Liver (tissue), 9 donors: ENCODE data around the gene HNRNPUL2. TPM values are rescaled to one million over a fixed set of nuclear protein-coding genes. Genes with fewer than 3 reads are reported as not detected.

Experiments used
- DNase-seq: peaks from one replicate; pipeline ENCODE4 v3.0.0-alpha.2; 2017; ENCODE audit warnings: low spot score
- H3K27ac ChIP-seq, 2 donors: one replicate each; pipeline ENCODE4 v1.7.0; 2013; ENCODE audit warnings: inconsistent platforms in 2 of 2, low read length in 2 of 2, control low read depth in 1 of 2, low read depth in 1 of 2, mild to moderate bottlenecking in 1 of 2
- H3K27me3 ChIP-seq, 4 donors: one replicate each; pipeline versions ENCODE4 v1.6.1 to v1.7.0; 2013; ENCODE audit warnings: low read length in 3 of 4, inconsistent platforms in 1 of 4, mild to moderate bottlenecking in 1 of 4, moderate library complexity in 1 of 4; ENCODE audit not compliant: control insufficient read depth in 4 of 4, insufficient read depth in 4 of 4
- H3K36me3 ChIP-seq, 4 donors: one replicate each; pipeline versions ENCODE4 v1.6.1 to v1.7.0; 2013; ENCODE audit warnings: low read length in 3 of 4, mild to moderate bottlenecking in 3 of 4, low read depth in 1 of 4, moderate library complexity in 1 of 4; ENCODE audit not compliant: control insufficient read depth in 4 of 4, insufficient read depth in 3 of 4
- H3K4me1 ChIP-seq, 4 donors: one replicate each; pipeline versions ENCODE4 v1.6.1 to v1.7.0; 2013; ENCODE audit warnings: low read length in 3 of 4, mild to moderate bottlenecking in 3 of 4, moderate library complexity in 1 of 4; ENCODE audit not compliant: control insufficient read depth in 4 of 4, insufficient read depth in 4 of 4
- H3K4me3 ChIP-seq, 3 donors: one replicate each; pipeline versions ENCODE4 v1.6.1 to v1.7.0; 2013; ENCODE audit warnings: low read length in 3 of 3, control low read depth in 1 of 3, low read depth in 1 of 3, mild to moderate bottlenecking in 1 of 3
- H3K9ac ChIP-seq, 2 donors: one replicate each; pipeline ENCODE4 v1.7.0; 2013; ENCODE audit warnings: low read length in 2 of 2, mild to moderate bottlenecking in 2 of 2, moderate library complexity in 2 of 2, control low read depth in 1 of 2, low read depth in 1 of 2
- H3K9me3 ChIP-seq, 4 donors: one replicate each; pipeline versions ENCODE4 v1.6.1 to v1.7.0; 2013; ENCODE audit warnings: low read length in 3 of 4; ENCODE audit not compliant: control insufficient read depth in 4 of 4
- ATF3 ChIP-seq: IDR thresholded peaks from 2 replicates; pipeline ENCODE4 v1.6.1; 2016; ENCODE audit warnings: antibody characterized with exemption
- CTCF ChIP-seq: fragments of 150-350 bp; IDR thresholded peaks from 2 replicates; pipeline ENCODE4 v1.5.1; 2017; ENCODE audit warnings: improper control_type of control experiment, low read depth, low read length; ENCODE audit not compliant: missing input control
- EGR1 ChIP-seq, 2 donors: IDR thresholded peaks; 2 replicates each; pipeline ENCODE4 v1.6.1; 2016 to 2018; ENCODE audit warnings: antibody characterized with exemption in 2 of 2, low read depth in 2 of 2
- FOXA1 ChIP-seq: IDR thresholded peaks from 2 replicates; pipeline ENCODE4 v1.6.1; 2016; ENCODE audit warnings: antibody characterized with exemption
- FOXA2 ChIP-seq: IDR thresholded peaks from 2 replicates; pipeline ENCODE4 v1.6.1; 2016; ENCODE audit warnings: antibody characterized with exemption
- GABPA ChIP-seq, 2 donors: IDR thresholded peaks in 1 of 2; conservative IDR thresholded peaks in 1 of 2; 2 replicates each; pipeline ENCODE4 v1.6.1; 2016; ENCODE audit warnings: antibody characterized with exemption in 2 of 2, mild to moderate bottlenecking in 1 of 2, moderate library complexity in 1 of 2
- HNF4A ChIP-seq, 2 donors: conservative IDR thresholded peaks; 2 replicates each; pipeline ENCODE4 v1.6.1; 2016; ENCODE audit warnings: antibody characterized with exemption in 2 of 2, mild to moderate bottlenecking in 2 of 2
- JUND ChIP-seq, 2 donors: IDR thresholded peaks; 2 replicates each; pipeline ENCODE4 v1.6.1; 2016; ENCODE audit warnings: antibody characterized with exemption in 2 of 2
- MAX ChIP-seq: IDR thresholded peaks from 2 replicates; pipeline ENCODE4 v1.6.1; 2016; ENCODE audit warnings: antibody characterized with exemption
- NR2F2 ChIP-seq: IDR thresholded peaks from 2 replicates; pipeline ENCODE4 v1.6.1; 2016; ENCODE audit warnings: antibody characterized with exemption
- RAD21 ChIP-seq, 2 donors: IDR thresholded peaks; 2 replicates each; pipeline ENCODE4 v1.6.1; 2016; ENCODE audit warnings: antibody characterized with exemption in 2 of 2, mild to moderate bottlenecking in 2 of 2
- RXRA ChIP-seq, 2 donors: IDR thresholded peaks; 2 replicates each; pipeline ENCODE4 v1.6.1; 2017 to 2018; ENCODE audit warnings: antibody characterized with exemption in 2 of 2, mild to moderate bottlenecking in 1 of 2
- SP1 ChIP-seq: IDR thresholded peaks from 2 replicates; pipeline ENCODE4 v1.6.1; 2018; ENCODE audit warnings: antibody characterized with exemption, mild to moderate bottlenecking
- TAF1 ChIP-seq: conservative IDR thresholded peaks from 2 replicates; pipeline ENCODE4 v1.6.1; 2016; ENCODE audit warnings: antibody characterized with exemption, mild to moderate bottlenecking
- YY1 ChIP-seq: IDR thresholded peaks from 2 replicates; pipeline ENCODE4 v1.6.1; 2016; ENCODE audit warnings: antibody characterized with exemption, mild to moderate bottlenecking
- ZBTB33 ChIP-seq: IDR thresholded peaks from 2 replicates; pipeline ENCODE4 v1.6.1; 2016; ENCODE audit warnings: antibody characterized with exemption
- WGBS: extraction: QIAGEN DNeasy Blood & Tissue Kit; methylation state at CpG from one replicate; pipeline ENCODE4 v1.1.7; 2013; 5-methylcytosine and 5-hydroxymethylcytosine counted together
- polyA plus RNA-seq, 2 donors: library from polyadenylated mRNA; stranded (reverse) in 1 of 2; unstranded in 1 of 2; fragments of 200-250 nt in 1 of 2; fragments of >200 nt in 1 of 2; fragmentation: Nextera tagmentation in 1 of 2; extraction: Ambion mirVana in 1 of 2; gene quantifications; one replicate each; pipeline versions ENCODE4 v1.2.1 to v1.2.3, GENCODE V29; 2013 to 2015
- total RNA-seq, 2 donors: library from RNA; depleted of rRNA; stranded (reverse); fragments of >200 nt; gene quantifications; one replicate each; pipeline ENCODE4 v1.2.3, GENCODE V29; 2014
- donor health status: healthy.
- donor health status: healthy.
- donor health status: healthy.
- donor health status: healthy.
- donor health status: healthy.

The HNRNPUL2 gene
- total and polyA plus RNA-seq, 4 donors = 1.3 to 17.0 (median 13.0) TPM

GRCh38 chr11:62687508-62688396 is 39.5 kb downstream of the HNRNPUL2 start:
- 33% methylated on average over 74 of the region's 74 CpGs for whole genome bisulfite sequencing
- H3K27me3 ChIP-seq = no peaks in the 10 kb centered on the region
- no peak overlapping the region for H3K9ac ChIP-seq
- no peak overlapping the region for H3K27ac ChIP-seq
- peak overlapping the region in 1 of 3 donors; percentile 27 for H3K4me3 ChIP-seq
- no peaks in the 10 kb centered on the region for H3K9me3 ChIP-seq
- H3K36me3 ChIP-seq = peaks cover 6 to 22% (median 17%) of the 10 kb centered on the region in 4 donors
- H3K4me1 ChIP-seq = peaks cover 0 to 8% (median 3%) of the 10 kb centered on the region in 4 donors
- TF ChIP-seq GABPA (IDR thresholded peaks at IDR 0.05 in 1 of 2, conservative IDR thresholded peaks at IDR 0.05 in 1 of 2) (no peak), FOXA2 (no peak), CTCF (no peak)
- DNase-seq = no peak

GRCh38 chr11:62682518-62682917 is 44.7 kb downstream of the HNRNPUL2 start:
- 72% methylated on average over 7 of the region's 7 CpGs for WGBS
- DNase-seq = no peak
- TF ChIP-seq ZBTB33 = no peak
- no peak for TF ChIP-seq RAD21 (IDR thresholded peaks at IDR 0.05)
- TF ChIP-seq CTCF = no peak
- TF ChIP-seq EGR1 (IDR thresholded peaks at IDR 0.05; ENCODE audit: low read depth in 2 of 2) = no peak
- TF ChIP-seq GABPA (IDR thresholded peaks at IDR 0.05 in 1 of 2, conservative IDR thresholded peaks at IDR 0.05 in 1 of 2) = no peak
- no peak for TF ChIP-seq YY1
- no peak for TF ChIP-seq JUND (IDR thresholded peaks at IDR 0.05)
- no peak for TF ChIP-seq RXRA (IDR thresholded peaks at IDR 0.05)
- no peak for TF ChIP-seq FOXA1
- TF ChIP-seq ATF3 = no peak
- no peak for TF ChIP-seq SP1
- TF ChIP-seq TAF1 = no peak
- no peak for TF ChIP-seq HNF4A (conservative IDR thresholded peaks at IDR 0.05)
- TF ChIP-seq MAX = no peak
- no peak for TF ChIP-seq NR2F2
- Histone ChIP-seq H3K9ac (no peak overlapping the region), H3K4me3 (no peak overlapping the region), H3K9me3 (no peaks in the 10 kb centered on the region), H3K4me1 (peaks cover under 1 to 21% (median 15%) of the 10 kb centered on the region in 4 donors), H3K27me3 (no peaks in the 10 kb centered on the region), H3K36me3 (peaks cover 0 to under 1% (median 0%) of the 10 kb centered on the region in 4 donors), H3K27ac (no peak overlapping the region)
